Rectal smooth muscle tissue (tissue), 1 donor: ENCODE measurements around the gene CST11.

ENCODE experiments used
- H3K27ac ChIP-seq: one replicate; pipeline ENCODE4 v1.7.0; 2013; ENCODE audit warnings: low read depth, low read length, inconsistent platforms
- H3K27me3 ChIP-seq: one replicate; pipeline ENCODE4 v1.7.0; 2013; ENCODE audit warnings: low read length; ENCODE audit not compliant: control insufficient read depth, insufficient read depth
- H3K36me3 ChIP-seq: one replicate; pipeline ENCODE4 v1.7.0; 2013; ENCODE audit warnings: low read length; ENCODE audit not compliant: control insufficient read depth, insufficient read depth
- H3K4me1 ChIP-seq: one replicate; pipeline ENCODE4 v1.7.0; 2013; ENCODE audit warnings: low read length; ENCODE audit not compliant: control insufficient read depth, insufficient read depth
- H3K4me3 ChIP-seq: one replicate; pipeline ENCODE4 v1.7.0; 2013; ENCODE audit warnings: low read length
- H3K9ac ChIP-seq: one replicate; pipeline ENCODE4 v1.7.0; 2013; ENCODE audit warnings: low read length

CST11 gene

GRCh38 chr20:23435626-23436539 lies 16.8 kb downstream of the CST11 start:
- H3K4me3 ChIP-seq: no peak overlapping the region
- no peaks in the 10 kb centered on the region for H3K27me3 ChIP-seq
- H3K9ac ChIP-seq: no peak overlapping the region
- H3K4me1 ChIP-seq: no peaks in the 10 kb centered on the region
- H3K27ac ChIP-seq: no peak overlapping the region
- no peaks in the 10 kb centered on the region for H3K36me3 ChIP-seq

- H3K27me3 ChIP-seq: no peaks in the 10 kb centered on the region
- H3K9ac ChIP-seq: no peak overlapping the region
- no peaks in the 10 kb centered on the region for H3K36me3 ChIP-seq
- H3K4me1 ChIP-seq: no peaks in the 10 kb centered on the region
- H3K27ac ChIP-seq: no peak overlapping the region
- H3K4me3 ChIP-seq: no peak overlapping the region
Observed at GRCh38 chr20:23434521-23435313, 18.0 kb downstream of the CST11 start.

GRCh38 chr20:23433628-23434027 lies 19.0 kb downstream of the CST11 start:
- no peak overlapping the region for H3K4me3 ChIP-seq
- H3K27ac ChIP-seq: no peak overlapping the region
- no peaks in the 10 kb centered on the region for H3K36me3 ChIP-seq
- no peaks in the 10 kb centered on the region for H3K4me1 ChIP-seq
- no peak overlapping the region for H3K9ac ChIP-seq
- no peaks in the 10 kb centered on the region for H3K27me3 ChIP-seq

GRCh38 chr20:23425129-23425528 lies 27.5 kb downstream of the CST11 start:
- Histone ChIP-seq H3K4me3 (no peak overlapping the region), H3K9ac (no peak overlapping the region), H3K27me3 (no peaks in the 10 kb centered on the region), H3K36me3 (no peaks in the 10 kb centered on the region), H3K4me1 (no peaks in the 10 kb centered on the region), H3K27ac (no peak overlapping the region)

- Histone ChIP-seq H3K4me3 (peak within 1 kb of the TSS; percentile 93), H3K27me3 (no peaks in the 10 kb centered on the region), H3K27ac (peak within 1 kb of the TSS; percentile 83), H3K9ac (peak within 1 kb of the TSS; percentile 80), H3K4me1 (peaks cover 3% of the 10 kb centered on the region), H3K36me3 (no peaks in the 10 kb centered on the region)
Observed at GRCh38 chr20:23420943-23421931, 31.4 kb downstream of the CST11 start, which contains the start of gene NAPB. TSS of gene NAPB (minus strand) at chr20:23421488. CDS start at chr20:23421402, 86 bp downstream.

- peak overlapping the region; percentile 80 for H3K9ac ChIP-seq
- H3K36me3 ChIP-seq: no peaks in the 10 kb centered on the region
- no peaks in the 10 kb centered on the region for H3K27me3 ChIP-seq
- peak overlapping the region; percentile 83 for H3K27ac ChIP-seq
- peaks cover 3% of the 10 kb centered on the region for H3K4me1 ChIP-seq
- H3K4me3 ChIP-seq: peak overlapping the region; percentile 93
Observed at GRCh38 chr20:23419995-23420901, 32.4 kb downstream of the CST11 start.

GRCh38 chr20:23419657-23419994 lies 33.0 kb downstream of the CST11 start:
- Histone ChIP-seq H3K27ac (no peak overlapping the region), H3K4me3 (peak overlapping the region; percentile 93)

GRCh38 chr20:23417861-23418260 lies 34.8 kb downstream of the CST11 start:
- Histone ChIP-seq H3K4me1 (peaks cover 3% of the 10 kb centered on the region), H3K27ac (no peak overlapping the region)

More at GRCh38 chr20:23419657-23419994, 33.0 kb downstream of the CST11 start:
- peaks cover 3% of the 10 kb centered on the region for H3K4me1 ChIP-seq
- H3K36me3 ChIP-seq: no peaks in the 10 kb centered on the region
- no peaks in the 10 kb centered on the region for H3K27me3 ChIP-seq
- no peak overlapping the region for H3K9ac ChIP-seq

GRCh38 chr20:23415959-23416583 lies 36.6 kb downstream of the CST11 start:
- Histone ChIP-seq H3K27ac (no peak overlapping the region), H3K27me3 (no peaks in the 10 kb centered on the region), H3K36me3 (no peaks in the 10 kb centered on the region), H3K9ac (no peak overlapping the region), H3K4me1 (peaks cover 3% of the 10 kb centered on the region), H3K4me3 (no peak overlapping the region)

More at GRCh38 chr20:23417861-23418260, 34.8 kb downstream of the CST11 start:
- Histone ChIP-seq H3K27me3 (no peaks in the 10 kb centered on the region), H3K9ac (no peak overlapping the region), H3K36me3 (no peaks in the 10 kb centered on the region), H3K4me3 (no peak overlapping the region)

GRCh38 chr20:23415555-23415954 lies 37.1 kb downstream of the CST11 start:
- Histone ChIP-seq H3K27ac (no peak overlapping the region), H3K4me1 (peaks cover 3% of the 10 kb centered on the region), H3K9ac (no peak overlapping the region)

More at GRCh38 chr20:23415555-23415954, 37.1 kb downstream of the CST11 start:
- H3K36me3 ChIP-seq: no peaks in the 10 kb centered on the region
- H3K27me3 ChIP-seq: no peaks in the 10 kb centered on the region
- no peak overlapping the region for H3K4me3 ChIP-seq
